Prostate gland (tissue), 2 donors: Measurements from ENCODE around the gene PHF21B. TPM values are rescaled to one million over a fixed set of nuclear protein-coding genes. Genes with fewer than 3 reads are reported as not detected.

ENCODE experiments used
- DNase-seq: peaks from one replicate; pipeline ENCODE4 v3.0.0-alpha.2; 2019; ENCODE audit warnings: low spot score
- H3K27ac ChIP-seq, 2 donors: fragments of 200-600 bp; sonication (generic); 2 replicates each; pipeline ENCODE4 v1.5.1; 2017 to 2019
- H3K27me3 ChIP-seq: fragments of 200-600 bp; sonication (generic); replicated peaks from 2 replicates; pipeline ENCODE4 v1.5.1; 2019; ENCODE audit not compliant: insufficient read depth
- H3K36me3 ChIP-seq, 2 donors: fragments of 200-600 bp; sonication (generic); 1 replicate in 1 of 2; 2 replicates in 1 of 2; pipeline versions ENCODE4 v1.5.1 to v1.8.1; 2017 to 2019
- H3K4me1 ChIP-seq: fragments of 200-600 bp; sonication (generic); replicated peaks from 2 replicates; pipeline ENCODE4 v1.5.1; 2019
- H3K4me3 ChIP-seq, 2 donors: fragments of 200-600 bp; sonication (generic); 2 replicates each; pipeline ENCODE4 v1.5.1; 2017 to 2019
- H3K9me3 ChIP-seq: fragments of 200-600 bp; sonication (generic); 2 replicates; pipeline ENCODE4 v1.5.1; 2017
- POLR2A ChIP-seq: fragments of 450-650 bp; IDR thresholded peaks from one replicate; pipeline ENCODE4 v1.6.1; 2016; ENCODE audit warnings: antibody characterized with exemption, mild to moderate bottlenecking
- POLR2AphosphoS5 ChIP-seq: sonication (generic); formaldehyde crosslinking; IDR thresholded peaks from one replicate; pipeline ENCODE4 v1.6.1; 2017; ENCODE audit warnings: antibody characterized with exemption
- WGBS: methylation state at CpG from one replicate; pipeline ENCODE4 v1.1.5; 2018; 5-methylcytosine and 5-hydroxymethylcytosine counted together
- intact Hi-C: fragments of 100-400 bp; cut with DNase I; formaldehyde crosslinking; loops from one replicate; pipeline ENCODE4 v1.14.2; 2022
- total RNA-seq, 2 donors: library from RNA; depleted of rRNA; stranded (reverse); fragments of >200 nt; gene quantifications; one replicate each; pipeline ENCODE4 v1.1.0, GENCODE V29; 2016
- TF ChIP-seq, protein P1 (sequence below), 4 experiments: fragments of 200-600 bp in 2 of 4; fragments of 450-650 bp in 2 of 4; sonication (generic) in 2 of 4; IDR thresholded peaks; 1 replicate in 3 of 4; 2 replicates in 1 of 4; pipeline ENCODE4 v1.5.1; 2016 to 2019; ENCODE audit warnings: antibody characterized with exemption in 4 of 4, mild to moderate bottlenecking in 2 of 4, moderate library complexity in 2 of 4

The PHF21B gene
- total RNA-seq, 2 donors from 2014 or later = 9.7 to 27.3 TPM

DNA sequence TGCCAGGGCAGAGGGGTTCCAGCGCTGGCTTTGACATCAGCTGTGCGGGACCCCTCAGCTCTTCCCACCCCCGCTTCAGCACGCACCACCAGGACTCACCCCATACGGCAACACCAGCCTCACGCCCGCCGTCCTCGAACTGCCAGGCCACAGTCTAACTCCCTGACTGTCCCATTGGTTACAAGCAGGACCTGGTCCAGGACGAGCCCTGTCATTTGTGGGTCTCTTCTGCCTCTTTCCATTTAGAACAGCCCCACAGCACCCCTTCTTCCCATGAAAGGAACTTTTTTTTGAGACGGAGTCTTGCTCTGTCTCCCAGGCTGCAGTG is 81.7 kb downstream of the PHF21B start:
- intact Hi-C loops = no loop called here

DNA sequence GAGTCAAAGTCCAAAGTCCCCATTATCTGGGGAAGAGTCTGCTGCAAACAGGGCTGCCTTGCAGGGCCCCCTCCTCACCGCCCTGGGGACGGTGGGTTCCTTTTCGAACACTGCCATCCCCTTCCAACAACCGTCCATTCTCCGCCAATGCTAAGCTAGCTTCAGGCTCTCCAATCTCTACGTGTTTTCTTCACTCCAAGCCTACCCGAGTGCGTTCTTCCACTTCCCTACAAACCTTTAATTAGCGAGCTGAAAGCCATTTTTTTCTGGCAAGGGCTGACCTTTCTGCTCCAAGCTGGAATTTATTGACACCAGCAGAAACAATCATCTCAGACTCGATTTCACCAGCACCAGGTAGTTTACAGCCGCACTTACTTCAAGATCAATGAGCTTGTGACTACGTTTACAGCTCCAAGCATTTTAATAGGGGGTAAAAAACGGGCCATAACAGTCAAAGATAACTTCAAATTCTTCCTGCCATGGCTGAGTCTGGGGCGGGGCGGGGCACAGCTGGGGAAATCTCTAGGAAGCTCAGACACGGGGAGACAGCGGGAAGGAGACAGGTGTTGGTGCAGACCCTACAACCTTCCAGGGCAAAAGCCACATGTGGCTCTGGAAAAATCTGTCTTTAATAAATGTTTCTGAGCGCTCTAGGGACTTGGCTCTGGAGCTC is 82.2 kb downstream of the PHF21B start:
- H3K4me1 ChIP-seq = no peaks in the 10 kb centered on the region
- intact Hi-C loops = no loop called here
- no peak for DNase-seq
- no peaks in the 10 kb centered on the region for H3K9me3 ChIP-seq
- H3K27me3 ChIP-seq = no peaks in the 10 kb centered on the region
- 76% methylated on average over 18 of the region's 18 CpGs for WGBS
- H3K4me3 ChIP-seq = no peak overlapping the region
- TF ChIP-seq, protein P1, sequence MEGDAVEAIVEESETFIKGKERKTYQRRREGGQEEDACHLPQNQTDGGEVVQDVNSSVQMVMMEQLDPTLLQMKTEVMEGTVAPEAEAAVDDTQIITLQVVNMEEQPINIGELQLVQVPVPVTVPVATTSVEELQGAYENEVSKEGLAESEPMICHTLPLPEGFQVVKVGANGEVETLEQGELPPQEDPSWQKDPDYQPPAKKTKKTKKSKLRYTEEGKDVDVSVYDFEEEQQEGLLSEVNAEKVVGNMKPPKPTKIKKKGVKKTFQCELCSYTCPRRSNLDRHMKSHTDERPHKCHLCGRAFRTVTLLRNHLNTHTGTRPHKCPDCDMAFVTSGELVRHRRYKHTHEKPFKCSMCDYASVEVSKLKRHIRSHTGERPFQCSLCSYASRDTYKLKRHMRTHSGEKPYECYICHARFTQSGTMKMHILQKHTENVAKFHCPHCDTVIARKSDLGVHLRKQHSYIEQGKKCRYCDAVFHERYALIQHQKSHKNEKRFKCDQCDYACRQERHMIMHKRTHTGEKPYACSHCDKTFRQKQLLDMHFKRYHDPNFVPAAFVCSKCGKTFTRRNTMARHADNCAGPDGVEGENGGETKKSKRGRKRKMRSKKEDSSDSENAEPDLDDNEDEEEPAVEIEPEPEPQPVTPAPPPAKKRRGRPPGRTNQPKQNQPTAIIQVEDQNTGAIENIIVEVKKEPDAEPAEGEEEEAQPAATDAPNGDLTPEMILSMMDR (IDR thresholded peaks at IDR 0.05) = no peak
- TF ChIP-seq POLR2AphosphoS5 = no peak
- no peak for TF ChIP-seq POLR2A
- H3K36me3 ChIP-seq = no peaks in the 10 kb centered on the region
- no peak overlapping the region for H3K27ac ChIP-seq

More for the DNA sequence above, 81.7 kb downstream of the PHF21B start:
- no peak for TF ChIP-seq POLR2AphosphoS5
- TF ChIP-seq, protein P1 (IDR thresholded peaks at IDR 0.05) = no peak
- no peak for TF ChIP-seq POLR2A
- no peaks in the 10 kb centered on the region for H3K4me1 ChIP-seq
- H3K4me3 ChIP-seq = no peak overlapping the region
- H3K27me3 ChIP-seq = no peaks in the 10 kb centered on the region
- H3K36me3 ChIP-seq = no peaks in the 10 kb centered on the region
- H3K27ac ChIP-seq = no peak overlapping the region
- DNase-seq = no peak
- H3K9me3 ChIP-seq = no peaks in the 10 kb centered on the region
- WGBS = 86% methylated on average over 11 of the region's 11 CpGs

DNA sequence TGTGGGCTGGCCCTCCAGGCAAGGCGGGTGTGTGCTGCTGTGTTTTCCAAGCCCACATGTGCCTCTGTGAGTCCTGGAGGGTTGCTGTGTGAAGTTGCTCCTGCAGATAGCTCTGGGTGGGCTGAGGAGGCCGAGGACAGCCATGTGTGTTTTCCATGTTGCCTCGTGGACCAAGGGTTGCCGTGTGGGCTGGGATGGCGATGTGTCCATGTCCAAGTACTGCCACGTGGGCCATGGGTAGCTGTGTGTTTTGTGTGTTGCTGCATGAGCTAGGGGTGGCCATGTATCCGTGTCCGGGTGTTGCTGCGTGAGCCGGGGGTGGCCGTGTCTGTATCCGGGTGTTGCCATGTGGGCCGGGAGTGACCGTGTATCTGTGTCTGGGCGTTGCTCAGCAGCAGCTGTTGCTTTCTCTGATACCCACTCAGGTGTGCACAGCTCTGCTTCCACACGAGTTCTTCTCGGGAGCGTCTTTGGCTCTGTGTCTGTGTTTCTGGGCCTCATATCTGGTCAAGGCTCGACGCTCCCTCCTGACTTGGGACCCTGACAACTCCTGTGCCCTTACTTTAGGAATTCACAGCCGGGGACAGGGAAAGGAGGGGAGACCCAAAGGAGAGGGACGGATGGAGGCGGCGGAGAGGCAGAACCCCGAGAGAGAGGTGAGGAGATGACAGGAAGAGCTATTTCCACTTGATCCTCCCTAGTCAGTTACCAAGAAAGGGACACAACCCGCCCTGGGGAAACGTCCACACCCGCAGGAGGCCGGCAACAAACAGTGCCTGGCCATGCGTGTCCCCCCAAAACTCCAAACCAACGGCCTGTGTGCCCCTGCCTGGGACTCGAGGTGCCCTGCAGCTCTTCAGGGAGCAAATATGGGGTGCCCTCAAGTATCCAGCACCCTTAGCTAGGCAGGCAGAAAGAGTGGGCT is 83.1 kb downstream of the PHF21B start:
- 89% methylated on average over 32 of the region's 32 CpGs for whole genome bisulfite sequencing
- Histone ChIP-seq H3K36me3 (no peaks in the 10 kb centered on the region), H3K27me3 (no peaks in the 10 kb centered on the region), H3K4me3 (no peak overlapping the region), H3K27ac (no peak overlapping the region), H3K9me3 (no peaks in the 10 kb centered on the region), H3K4me1 (no peaks in the 10 kb centered on the region)
- TF ChIP-seq POLR2A (no peak), POLR2AphosphoS5 (no peak)
- TF ChIP-seq, protein P1 (IDR thresholded peaks at IDR 0.05) = no peak
- intact Hi-C loops = no loop called here
- DNase-seq = no peak

DNA sequence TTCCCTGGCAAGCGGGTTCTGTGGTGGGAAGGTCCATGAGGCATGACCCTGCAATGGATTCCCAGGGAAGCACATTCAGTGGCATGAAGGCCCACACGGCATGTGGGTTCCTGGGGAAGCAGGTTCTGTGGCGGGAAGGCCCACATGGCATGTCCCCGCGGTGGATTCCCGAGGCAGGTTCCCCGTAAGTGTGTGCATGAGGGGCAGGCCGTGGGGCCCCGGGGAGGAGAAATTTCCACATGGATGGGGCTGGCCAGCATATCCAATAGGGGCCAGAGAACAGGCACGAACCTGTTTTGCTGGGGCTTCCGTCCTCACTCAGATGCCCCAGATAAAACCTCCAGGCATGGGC is 83.7 kb downstream of the PHF21B start:
- TF ChIP-seq, protein P1 (IDR thresholded peaks at IDR 0.05) = no peak
- TF ChIP-seq POLR2A (no peak), POLR2AphosphoS5 (no peak)
- DNase-seq = no peak
- intact Hi-C loops = no loop called here
- Histone ChIP-seq H3K27ac (no peak overlapping the region), H3K4me1 (no peaks in the 10 kb centered on the region), H3K9me3 (no peaks in the 10 kb centered on the region), H3K36me3 (no peaks in the 10 kb centered on the region), H3K4me3 (no peak overlapping the region), H3K27me3 (no peaks in the 10 kb centered on the region)
- WGBS = 70% methylated on average over 11 of the region's 11 CpGs
